ENCODE results near the gene CCDC142. TPM values are rescaled to one million over a fixed set of nuclear protein-coding genes. Genes with fewer than 3 reads are reported as not detected.

Gene CCDC142
- total RNA-seq, 1 experiment from 2014 or later = 14.0 TPM

GRCh38 chr2:74529357-74530238 is 46.8 kb upstream of the CCDC142 start, which contains the start of the genes AUP1 and HTRA2 (continued):
- peak; percentile 71; the same call in 1 of the 2 replicates for TF ChIP-seq E2F5 (CRISPR knock-in tag; IDR thresholded peaks at IDR 0.05)

DNA sequence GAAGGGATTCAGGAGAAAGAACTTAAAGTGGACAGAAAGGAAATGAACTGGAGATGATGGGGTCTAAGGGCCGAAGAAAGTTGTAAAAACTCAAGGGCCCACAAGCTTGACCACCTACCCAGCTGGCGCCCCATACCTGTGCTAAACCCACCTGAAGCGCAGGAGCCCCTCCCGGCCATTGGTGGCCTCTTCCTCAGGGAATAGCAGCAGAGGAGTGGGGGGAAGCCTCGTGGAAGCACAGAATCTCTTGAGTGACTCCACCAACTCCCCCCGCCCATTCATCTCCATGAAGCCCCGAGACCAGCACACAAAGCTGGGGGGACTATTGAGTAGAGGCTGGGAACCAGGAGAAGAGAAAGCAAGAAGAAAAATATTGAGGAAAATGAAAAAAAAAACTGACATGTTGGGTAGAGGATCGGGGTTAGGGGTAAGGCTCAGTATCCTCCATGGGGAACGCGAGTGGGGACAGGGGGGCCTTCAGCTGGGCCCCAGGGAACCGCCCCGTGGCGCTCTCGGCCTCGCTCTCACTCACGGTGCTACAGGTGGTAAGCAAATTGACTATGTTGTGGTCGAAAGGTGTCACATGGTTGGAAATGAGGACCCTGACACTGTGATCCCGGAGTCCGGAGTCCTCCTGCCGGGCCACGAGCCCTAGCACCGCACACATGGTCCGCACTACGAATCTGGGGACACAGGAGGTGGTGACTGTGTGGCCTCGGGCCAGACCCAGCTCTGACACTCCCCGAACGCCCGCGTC is 46.0 kb upstream of the CCDC142 start:
- ATAC-seq = no peak
- TF ChIP-seq FOXP1 (CRISPR knock-in tag; IDR thresholded peaks at IDR 0.05; ENCODE audit: borderline replicate concordance) (0 out of 2 replicates have a peak, but pooled peaks have one; percentile 27), JUN (CRISPR knock-in tag; IDR thresholded peaks at IDR 0.05) (no peak)
- DNase-seq (ENCODE audit: low spot score) = no peak

GRCh38 chr2:74527741-74528140 is 44.9 kb upstream of the CCDC142 start:
- POLR2A ChIA-PET = no interaction called here
- DNase-seq (ENCODE audit: low spot score) = no peak
- H3K27ac Mint-ChIP-seq = no peak overlapping the region
- peak overlapping the region; percentile 99 for H3K4me3 Mint-ChIP-seq
- H3K4me1 Mint-ChIP-seq = peaks cover 14% of the 10 kb centered on the region
- H3K36me3 Mint-ChIP-seq = peaks cover 28% of the 10 kb centered on the region
- H3K27me3 Mint-ChIP-seq (ENCODE audit: low read depth) = peaks cover 11% of the 10 kb centered on the region
- no peak for ATAC-seq
- 0 out of 2 replicates have a peak, but pooled peaks cover 3% of the 10 kb centered on the region for H3K9me3 Mint-ChIP-seq
- CTCF ChIA-PET = no interaction called here
- TF ChIP-seq NR2C2 (CRISPR knock-in tag; IDR thresholded peaks at IDR 0.05) = no peak
- no peak for TF ChIP-seq SP1 (CRISPR knock-in tag; conservative IDR thresholded peaks at IDR 0.05)
- no peak for TF ChIP-seq TEAD1 (CRISPR knock-in tag; IDR thresholded peaks at IDR 0.05)
- no peak for TF ChIP-seq MYBL2 (CRISPR knock-in tag; IDR thresholded peaks at IDR 0.05)
- no peak for TF ChIP-seq ZNF138 (CRISPR knock-in tag; conservative IDR thresholded peaks at IDR 0.05)
- TF ChIP-seq FOXJ3 (CRISPR knock-in tag; IDR thresholded peaks at IDR 0.05; ENCODE audit: borderline replicate concordance) = no peak
- no peak for TF ChIP-seq ZNF317 (CRISPR knock-in tag; IDR thresholded peaks at IDR 0.05; ENCODE audit: borderline replicate concordance, low read depth)
- TF ChIP-seq, protein P1, sequence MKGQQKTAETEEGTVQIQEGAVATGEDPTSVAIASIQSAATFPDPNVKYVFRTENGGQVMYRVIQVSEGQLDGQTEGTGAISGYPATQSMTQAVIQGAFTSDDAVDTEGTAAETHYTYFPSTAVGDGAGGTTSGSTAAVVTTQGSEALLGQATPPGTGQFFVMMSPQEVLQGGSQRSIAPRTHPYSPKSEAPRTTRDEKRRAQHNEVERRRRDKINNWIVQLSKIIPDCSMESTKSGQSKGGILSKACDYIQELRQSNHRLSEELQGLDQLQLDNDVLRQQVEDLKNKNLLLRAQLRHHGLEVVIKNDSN (CRISPR knock-in tag; IDR thresholded peaks at IDR 0.05) = no peak
- no peak for TF ChIP-seq PRDM15 (CRISPR knock-in tag; IDR thresholded peaks at IDR 0.05)
- TF ChIP-seq, protein P2, sequence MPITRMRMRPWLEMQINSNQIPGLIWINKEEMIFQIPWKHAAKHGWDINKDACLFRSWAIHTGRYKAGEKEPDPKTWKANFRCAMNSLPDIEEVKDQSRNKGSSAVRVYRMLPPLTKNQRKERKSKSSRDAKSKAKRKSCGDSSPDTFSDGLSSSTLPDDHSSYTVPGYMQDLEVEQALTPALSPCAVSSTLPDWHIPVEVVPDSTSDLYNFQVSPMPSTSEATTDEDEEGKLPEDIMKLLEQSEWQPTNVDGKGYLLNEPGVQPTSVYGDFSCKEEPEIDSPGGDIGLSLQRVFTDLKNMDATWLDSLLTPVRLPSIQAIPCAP (CRISPR knock-in tag; IDR thresholded peaks at IDR 0.05) = no peak
- TF ChIP-seq, protein P3, sequence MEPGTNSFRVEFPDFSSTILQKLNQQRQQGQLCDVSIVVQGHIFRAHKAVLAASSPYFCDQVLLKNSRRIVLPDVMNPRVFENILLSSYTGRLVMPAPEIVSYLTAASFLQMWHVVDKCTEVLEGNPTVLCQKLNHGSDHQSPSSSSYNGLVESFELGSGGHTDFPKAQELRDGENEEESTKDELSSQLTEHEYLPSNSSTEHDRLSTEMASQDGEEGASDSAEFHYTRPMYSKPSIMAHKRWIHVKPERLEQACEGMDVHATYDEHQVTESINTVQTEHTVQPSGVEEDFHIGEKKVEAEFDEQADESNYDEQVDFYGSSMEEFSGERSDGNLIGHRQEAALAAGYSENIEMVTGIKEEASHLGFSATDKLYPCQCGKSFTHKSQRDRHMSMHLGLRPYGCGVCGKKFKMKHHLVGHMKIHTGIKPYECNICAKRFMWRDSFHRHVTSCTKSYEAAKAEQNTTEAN (CRISPR knock-in tag; IDR thresholded peaks at IDR 0.05) = no peak
- no peak for TF ChIP-seq IRF2 (CRISPR knock-in tag; IDR thresholded peaks at IDR 0.05; ENCODE audit: borderline replicate concordance, low read depth)
- TF ChIP-seq ZNF232 (CRISPR knock-in tag; IDR thresholded peaks at IDR 0.05) = no peak
- TF ChIP-seq MXD4 (CRISPR knock-in tag; IDR thresholded peaks at IDR 0.05; ENCODE audit: borderline replicate concordance) = no peak
- TF ChIP-seq SMAD3 (CRISPR knock-in tag; IDR thresholded peaks at IDR 0.05; ENCODE audit: borderline replicate concordance) = no peak
- TF ChIP-seq CBFB (CRISPR knock-in tag; IDR thresholded peaks at IDR 0.05; ENCODE audit: low read depth) = no peak
- no peak for TF ChIP-seq ESRRA (CRISPR knock-in tag; IDR thresholded peaks at IDR 0.05; ENCODE audit: borderline replicate concordance)

More for the DNA sequence above, 46.0 kb upstream of the CCDC142 start:
- H3K27me3 Mint-ChIP-seq (ENCODE audit: low read depth) = peaks cover 3% of the 10 kb centered on the region
- peak overlapping the region; percentile 93 for H3K27ac Mint-ChIP-seq
- H3K4me1 Mint-ChIP-seq = peaks cover 14% of the 10 kb centered on the region
- ChIA-PET POLR2A (interaction anchor here (0.8 to 1.4 kb wide), 3 partner anchors 25 to 71 kb away, joined by 3 to 7 read pairs (median 3); partner anchors contain the start of genes LOXL3 and WBP1), CTCF (interaction anchor here (0.7 to 2.2 kb wide), 7 partner anchors 12 to 137 kb away, joined by 3 to 9 read pairs (median 4); partner anchors contain the start of genes CCDC142, LOXL3, PCGF1 and TTC31)
- H3K4me3 Mint-ChIP-seq = peak overlapping the region; percentile 99
- peaks cover 34% of the 10 kb centered on the region for H3K36me3 Mint-ChIP-seq
- 0 out of 2 replicates have a peak, but pooled peaks cover 3% of the 10 kb centered on the region for H3K9me3 Mint-ChIP-seq
